ENCODE results near the gene LRP1B.

- TF ChIP-seq CTCF (IDR thresholded peaks at IDR 0.05) (no peak), POLR2AphosphoS5 (IDR thresholded peaks at IDR 0.05; ENCODE audit: insufficient read depth in 1 of 2, low read depth in 1 of 2) (no peak), POLR2A (IDR thresholded peaks at IDR 0.05) (no peak)
These were observed 1665.5 kb downstream of the LRP1B start for GRCh38 chr2:140465301-140465700.

Data from vagina (tissue), 2 donors.